ENCODE data around the gene MRPL20. TPM values are rescaled to one million over a fixed set of nuclear protein-coding genes. Genes with fewer than 3 reads are reported as not detected.

MRPL20 gene
- total RNA-seq, 4 donors from 2014 or later, result 83.4 to 122 (median 106) TPM

DNA sequence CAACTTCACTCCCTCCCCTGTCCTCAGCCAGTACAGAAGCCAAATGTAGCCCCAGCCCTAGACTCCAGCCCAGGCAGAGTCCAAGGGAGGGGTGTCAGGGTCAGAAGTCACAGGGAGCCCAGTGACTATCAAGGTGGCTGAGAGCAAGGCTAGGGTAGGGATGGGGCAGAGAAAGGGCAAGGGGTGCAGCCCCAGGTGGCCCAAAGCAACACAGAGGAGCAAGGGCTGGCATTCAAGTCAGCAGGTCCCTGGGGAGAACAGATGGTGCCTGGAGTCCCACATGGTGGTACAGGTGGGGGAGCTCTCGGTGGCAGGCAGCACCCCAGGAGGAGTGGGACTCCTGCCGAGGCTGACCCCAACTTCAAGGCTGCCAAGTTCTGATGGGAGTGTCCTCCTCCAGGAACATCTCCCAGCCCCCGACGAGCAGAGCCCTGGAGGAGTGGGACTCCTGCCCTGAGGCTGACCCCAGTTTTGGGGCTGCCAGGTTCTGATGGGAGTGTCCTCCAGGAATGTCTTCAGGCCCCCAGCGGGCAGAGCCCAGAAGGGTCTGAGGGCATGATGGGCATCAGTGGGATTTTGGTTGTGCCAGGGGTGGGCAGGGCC lies 54.2 kb downstream of the MRPL20 start:
- H3K4me3 ChIP-seq (ENCODE audit: low read depth, poor library complexity, severe bottlenecking), result no peak overlapping the region
- no peak for DNase-seq (ENCODE audit: low spot score in 2 of 2)
- 0 to 20% methylated on average over 3 to 4 of the region's 5 CpGs for WGBS, 2 donors
- intact Hi-C loops (cut with DNase I; ENCODE audit: low total_unique reads), result no loop called here
- no peak for TF ChIP-seq POLR2A (IDR thresholded peaks at IDR 0.05)
- TF ChIP-seq, protein P1, sequence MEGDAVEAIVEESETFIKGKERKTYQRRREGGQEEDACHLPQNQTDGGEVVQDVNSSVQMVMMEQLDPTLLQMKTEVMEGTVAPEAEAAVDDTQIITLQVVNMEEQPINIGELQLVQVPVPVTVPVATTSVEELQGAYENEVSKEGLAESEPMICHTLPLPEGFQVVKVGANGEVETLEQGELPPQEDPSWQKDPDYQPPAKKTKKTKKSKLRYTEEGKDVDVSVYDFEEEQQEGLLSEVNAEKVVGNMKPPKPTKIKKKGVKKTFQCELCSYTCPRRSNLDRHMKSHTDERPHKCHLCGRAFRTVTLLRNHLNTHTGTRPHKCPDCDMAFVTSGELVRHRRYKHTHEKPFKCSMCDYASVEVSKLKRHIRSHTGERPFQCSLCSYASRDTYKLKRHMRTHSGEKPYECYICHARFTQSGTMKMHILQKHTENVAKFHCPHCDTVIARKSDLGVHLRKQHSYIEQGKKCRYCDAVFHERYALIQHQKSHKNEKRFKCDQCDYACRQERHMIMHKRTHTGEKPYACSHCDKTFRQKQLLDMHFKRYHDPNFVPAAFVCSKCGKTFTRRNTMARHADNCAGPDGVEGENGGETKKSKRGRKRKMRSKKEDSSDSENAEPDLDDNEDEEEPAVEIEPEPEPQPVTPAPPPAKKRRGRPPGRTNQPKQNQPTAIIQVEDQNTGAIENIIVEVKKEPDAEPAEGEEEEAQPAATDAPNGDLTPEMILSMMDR (IDR thresholded peaks at IDR 0.05), result no peak

Other genes with a start within 250 kb of the MRPL20 start
- gene TTLL10, start 233.4 kb downstream of the MRPL20 start, total RNA-seq, result not detected
- gene TNFRSF18, start 200.7 kb downstream of the MRPL20 start, total RNA-seq, result 10 to 100 TPM; 19.8 to 36.8 (median 25.8) TPM
- gene TNFRSF4, start 193.1 kb downstream of the MRPL20 start, total RNA-seq, result 1 to 10 TPM in 1 of 4 donors, under 1 TPM in 1, not detected in 2; 0.69 to 1.4 TPM
- gene SDF4, start 175.3 kb downstream of the MRPL20 start, total RNA-seq, result 100 to 1,000 TPM in 2 of 4 donors, 10 to 100 TPM in 2; 81.7 to 121 (median 104) TPM
- 10 to 100 TPM; 12.8 to 26.1 (median 18.9) TPM for gene B3GALT6, start 175.1 kb downstream of the MRPL20 start, total RNA-seq
- gene C1QTNF12, start 160.6 kb downstream of the MRPL20 start, total RNA-seq, result 1 to 10 TPM in 2 of 4 donors, under 1 TPM in 1, not detected in 1; 0.46 to 9.8 (median 5.9) TPM
- 10 to 100 TPM; 49.0 to 72.8 (median 54.0) TPM for gene UBE2J2, start 133.4 kb downstream of the MRPL20 start, total RNA-seq
- 1 to 10 TPM in 2 of 4 donors, under 1 TPM in 2; 0.84 to 5.3 (median 1.4) TPM for gene SCNN1D, start 126.9 kb downstream of the MRPL20 start, total RNA-seq
- gene ACAP3, start 99.4 kb downstream of the MRPL20 start, total RNA-seq, result 100 to 1,000 TPM in 3 of 4 donors, 10 to 100 TPM in 1; 98.8 to 189 (median 115) TPM
- gene PUSL1, start 98.7 kb downstream of the MRPL20 start, total RNA-seq, result 10 to 100 TPM; 42.3 to 62.1 (median 53.7) TPM
- 100 to 1,000 TPM; 101 to 185 (median 105) TPM for gene INTS11, start 82.6 kb downstream of the MRPL20 start, total RNA-seq
- gene CPTP, start 82.5 kb downstream of the MRPL20 start, total RNA-seq, result 10 to 100 TPM; 51.0 to 62.9 (median 57.4) TPM
- gene TAS1R3, start 76.0 kb downstream of the MRPL20 start, total RNA-seq, result 1 to 10 TPM in 2 of 4 donors, under 1 TPM in 2; 0.38 to 1.4 (median 0.79) TPM
- gene DVL1, start 57.9 kb downstream of the MRPL20 start, total RNA-seq, result 100 to 1,000 TPM in 3 of 4 donors, 10 to 100 TPM in 1; 92.0 to 163 (median 113) TPM
- gene MXRA8, start 48.7 kb downstream of the MRPL20 start, total RNA-seq, result 10 to 100 TPM; 34.1 to 76.1 (median 35.9) TPM
- 100 to 1,000 TPM in 3 of 4 donors, 10 to 100 TPM in 1; 97.3 to 140 (median 114) TPM for gene AURKAIP1, start 32.1 kb downstream of the MRPL20 start, total RNA-seq
- 100 to 1,000 TPM; 122 to 249 (median 142) TPM for gene CCNL2, start 8.0 kb downstream of the MRPL20 start, total RNA-seq
- 10 to 100 TPM in 1 of 4 donors, 1 to 10 TPM in 3; 3.1 to 10.9 (median 6.2) TPM for gene ANKRD65, start 14.0 kb upstream of the MRPL20 start, total RNA-seq
- 10 to 100 TPM; 26.5 to 36.4 (median 30.1) TPM for gene VWA1, start 28.4 kb upstream of the MRPL20 start, total RNA-seq
- gene ATAD3C, start 42.4 kb upstream of the MRPL20 start, total RNA-seq, result 1 to 10 TPM in 1 of 4 donors, under 1 TPM in 3; 0.17 to 2.1 (median 0.63) TPM
- 10 to 100 TPM; 13.0 to 40.3 (median 17.1) TPM for gene ATAD3B, start 64.5 kb upstream of the MRPL20 start, total RNA-seq
- 10 to 100 TPM; 23.2 to 33.3 (median 26.9) TPM for gene ATAD3A, start 104.9 kb upstream of the MRPL20 start, total RNA-seq
- 1 to 10 TPM in 2 of 4 donors, under 1 TPM in 1, not detected in 1; 0.57 to 2.6 (median 2.0) TPM for gene TMEM240, start 133.3 kb upstream of the MRPL20 start, total RNA-seq
- gene SSU72, start 167.6 kb upstream of the MRPL20 start, total RNA-seq, result 100 to 1,000 TPM in 3 of 4 donors, 10 to 100 TPM in 1; 96.4 to 163 (median 123) TPM
- gene FNDC10, start 192.8 kb upstream of the MRPL20 start, total RNA-seq, result 10 to 100 TPM; 10.5 to 18.9 (median 13.3) TPM
- gene MIB2, start 208.2 kb upstream of the MRPL20 start, total RNA-seq, result 100 to 1,000 TPM; 117 to 216 (median 138) TPM
- gene MMP23B, start 224.9 kb upstream of the MRPL20 start, total RNA-seq, result 1 to 10 TPM; 2.1 to 3.9 (median 3.2) TPM